ENCODE measurements around the gene EHD1.

DNA sequence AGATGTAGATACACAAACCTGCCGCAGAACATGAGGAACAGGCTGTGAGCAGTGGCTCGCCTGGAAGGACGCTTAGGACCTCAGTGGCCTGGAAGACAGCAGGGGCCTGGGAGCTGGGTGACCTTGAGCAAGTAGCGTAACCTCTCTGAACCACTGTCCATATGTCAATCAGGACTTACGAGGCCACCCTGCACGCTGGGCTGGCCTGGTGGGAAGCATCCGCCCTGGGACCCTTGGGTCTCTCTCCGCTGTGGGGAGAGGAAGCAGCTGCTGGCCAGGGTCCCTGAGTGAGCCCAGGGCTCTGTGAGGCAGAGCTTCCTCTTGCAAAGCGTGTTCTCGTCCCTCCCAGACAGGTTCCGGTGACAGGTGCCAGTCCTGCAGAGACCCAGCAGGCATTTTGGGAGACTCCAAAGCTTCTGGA lies 14.0 kb upstream of the EHD1 start:
- TF ChIP-seq, protein P1, sequence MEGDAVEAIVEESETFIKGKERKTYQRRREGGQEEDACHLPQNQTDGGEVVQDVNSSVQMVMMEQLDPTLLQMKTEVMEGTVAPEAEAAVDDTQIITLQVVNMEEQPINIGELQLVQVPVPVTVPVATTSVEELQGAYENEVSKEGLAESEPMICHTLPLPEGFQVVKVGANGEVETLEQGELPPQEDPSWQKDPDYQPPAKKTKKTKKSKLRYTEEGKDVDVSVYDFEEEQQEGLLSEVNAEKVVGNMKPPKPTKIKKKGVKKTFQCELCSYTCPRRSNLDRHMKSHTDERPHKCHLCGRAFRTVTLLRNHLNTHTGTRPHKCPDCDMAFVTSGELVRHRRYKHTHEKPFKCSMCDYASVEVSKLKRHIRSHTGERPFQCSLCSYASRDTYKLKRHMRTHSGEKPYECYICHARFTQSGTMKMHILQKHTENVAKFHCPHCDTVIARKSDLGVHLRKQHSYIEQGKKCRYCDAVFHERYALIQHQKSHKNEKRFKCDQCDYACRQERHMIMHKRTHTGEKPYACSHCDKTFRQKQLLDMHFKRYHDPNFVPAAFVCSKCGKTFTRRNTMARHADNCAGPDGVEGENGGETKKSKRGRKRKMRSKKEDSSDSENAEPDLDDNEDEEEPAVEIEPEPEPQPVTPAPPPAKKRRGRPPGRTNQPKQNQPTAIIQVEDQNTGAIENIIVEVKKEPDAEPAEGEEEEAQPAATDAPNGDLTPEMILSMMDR (IDR thresholded peaks at IDR 0.05): no peak
- TF ChIP-seq POLR2A (IDR thresholded peaks at IDR 0.05): no peak

Measured in thyroid gland (tissue), 4 donors.